ENCODE data around the gene FAM107B. TPM values are rescaled to one million over a fixed set of nuclear protein-coding genes. Genes with fewer than 3 reads are reported as not detected.

FAM107B gene
- total RNA-seq, 1 experiment from 2014 or later, result 158 TPM

DNA sequence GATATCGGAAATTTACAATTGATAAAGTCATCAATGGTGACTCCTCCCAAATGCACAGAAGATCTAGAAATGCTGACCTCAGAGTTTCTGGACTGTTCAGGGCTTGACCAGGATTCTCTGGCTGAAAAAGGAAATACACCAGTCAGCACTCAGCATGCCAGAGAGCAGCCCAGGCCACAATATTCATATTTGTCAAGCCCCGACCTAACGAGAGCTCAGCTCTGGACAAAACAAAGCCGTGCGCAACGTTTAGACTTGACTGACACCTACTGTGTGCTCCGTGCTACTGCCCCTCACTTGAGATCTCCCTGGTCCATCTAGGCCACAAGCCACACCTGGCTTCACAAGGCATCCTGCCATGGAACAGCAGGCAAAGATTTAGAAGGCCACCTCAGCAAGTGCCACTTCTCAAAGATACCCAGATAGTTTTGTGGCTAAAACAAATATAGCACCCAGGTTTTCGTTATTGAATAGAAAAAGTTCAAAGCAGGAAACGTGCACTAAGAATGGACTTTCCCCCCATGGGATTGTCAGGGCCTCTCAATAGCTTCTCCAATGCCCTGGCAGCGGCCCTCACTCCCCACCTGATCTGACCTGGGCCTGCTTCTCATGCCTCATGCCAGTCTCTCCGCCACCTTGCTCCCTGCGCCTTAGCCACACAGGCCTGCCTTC is 218.3 kb downstream of the FAM107B start:
- Histone ChIP-seq H3K4me2 (ENCODE audit: low read depth, low read length, poor library complexity, severe bottlenecking) (peak overlapping the region; percentile 60), H3K9ac (ENCODE audit: low read length) (peak overlapping the region; percentile 32), H3K4me1 (ENCODE audit: low read length) (peaks cover 59% of the 10 kb centered on the region), H2AFZ (ENCODE audit: low read length) (no peak overlapping the region), H3K9me3 (ENCODE audit: low read length) (no peaks in the 10 kb centered on the region), H3K27ac (ENCODE audit: low read length) (peak overlapping the region; percentile 60), H4K20me1 (ENCODE audit: insufficient read depth, low read depth, low read length) (no peaks in the 10 kb centered on the region), H3K9me2 (replicated peaks; ENCODE audit: insufficient read depth, low read length) (no peaks in the 10 kb centered on the region), H3K27me3 (ENCODE audit: low read length) (no peaks in the 10 kb centered on the region), H3K79me2 (ENCODE audit: low read length) (peaks cover 100% of the 10 kb centered on the region), H3K4me3 (ENCODE audit: low read length) (peak overlapping the region; percentile 36; the same call in 1 of the 2 replicates), H3K36me3 (ENCODE audit: insufficient read depth, low read length) (peaks cover 14% of the 10 kb centered on the region; the same call in 1 of the 2 replicates)
- DNase-seq, result peak; percentile 79

DNA sequence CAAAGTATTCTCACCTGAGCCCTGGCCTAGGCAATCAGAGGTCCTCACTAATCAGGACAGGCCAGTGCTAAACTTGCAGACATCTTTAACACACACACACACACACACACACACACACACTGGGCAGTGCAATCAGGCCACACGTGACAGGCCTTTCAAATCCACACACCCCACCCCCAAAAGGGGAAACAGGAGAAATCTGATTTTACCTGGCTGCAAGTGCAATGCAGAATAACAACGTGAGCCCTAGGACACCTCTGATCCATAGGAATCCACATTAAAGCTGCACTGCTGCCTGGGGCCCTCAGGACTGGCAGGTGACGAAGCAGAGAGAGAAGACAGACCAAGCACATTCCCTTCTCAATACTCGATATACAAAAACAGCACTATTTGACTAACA is 218.9 kb downstream of the FAM107B start:
- Histone ChIP-seq H4K20me1 (ENCODE audit: insufficient read depth, low read depth, low read length) (no peaks in the 10 kb centered on the region), H2AFZ (ENCODE audit: low read length) (no peak overlapping the region), H3K9me2 (replicated peaks; ENCODE audit: insufficient read depth, low read length) (no peaks in the 10 kb centered on the region), H3K4me1 (ENCODE audit: low read length) (peaks cover 55% of the 10 kb centered on the region), H3K4me3 (ENCODE audit: low read length) (peak overlapping the region; percentile 36; the same call in 1 of the 2 replicates), H3K36me3 (ENCODE audit: insufficient read depth, low read length) (peaks cover 14% of the 10 kb centered on the region; the same call in 1 of the 2 replicates), H3K9ac (ENCODE audit: low read length) (peak overlapping the region; percentile 32), H3K79me2 (ENCODE audit: low read length) (peaks cover 99% of the 10 kb centered on the region), H3K27me3 (ENCODE audit: low read length) (no peaks in the 10 kb centered on the region), H3K27ac (ENCODE audit: low read length) (peak overlapping the region; percentile 60), H3K4me2 (ENCODE audit: low read depth, low read length, poor library complexity, severe bottlenecking) (peak overlapping the region; percentile 60), H3K9me3 (ENCODE audit: low read length) (no peaks in the 10 kb centered on the region)
- peak; percentile 68 for DNase-seq

DNA sequence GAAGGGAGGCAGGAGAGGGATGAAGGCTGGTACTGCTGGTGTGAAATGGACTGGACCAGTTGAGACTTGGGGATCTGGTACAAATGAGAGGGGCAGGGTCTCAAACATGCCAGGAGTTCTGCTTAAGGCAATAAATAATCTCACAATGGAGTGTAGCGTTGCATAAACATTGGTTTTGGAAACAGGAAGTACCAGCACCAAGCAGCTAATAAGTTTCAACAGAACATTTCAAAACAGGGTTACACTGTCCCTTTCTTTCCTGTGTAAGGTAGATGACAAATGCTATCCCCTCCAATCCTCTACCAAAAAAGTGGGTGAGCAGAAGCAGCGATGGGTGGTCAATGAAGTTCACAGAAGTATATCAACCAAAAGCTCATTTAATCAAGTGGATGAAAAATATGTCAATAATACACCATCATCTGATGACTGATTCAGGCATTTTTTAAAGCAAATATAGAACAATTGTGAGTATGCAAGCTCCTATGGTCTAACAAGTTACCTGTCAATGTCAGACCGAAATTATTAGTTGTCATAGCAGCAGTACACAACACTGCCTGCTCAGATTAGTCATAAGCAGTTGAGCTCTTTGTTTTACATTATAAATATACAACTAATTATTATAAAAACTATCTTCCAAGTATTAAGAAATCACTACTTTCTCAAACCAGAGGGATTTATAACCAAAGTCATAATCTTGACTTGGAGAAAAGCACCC is 220.0 kb downstream of the FAM107B start:
- Histone ChIP-seq H3K4me3 (ENCODE audit: low read length) (no peak overlapping the region), H3K9me2 (replicated peaks; ENCODE audit: insufficient read depth, low read length) (no peaks in the 10 kb centered on the region), H2AFZ (ENCODE audit: low read length) (no peak overlapping the region), H3K4me1 (ENCODE audit: low read length) (peaks cover 55% of the 10 kb centered on the region), H4K20me1 (ENCODE audit: insufficient read depth, low read depth, low read length) (no peaks in the 10 kb centered on the region), H3K79me2 (ENCODE audit: low read length) (peaks cover 99% of the 10 kb centered on the region), H3K4me2 (ENCODE audit: low read depth, low read length, poor library complexity, severe bottlenecking) (peak overlapping the region; percentile 60), H3K27me3 (ENCODE audit: low read length) (no peaks in the 10 kb centered on the region), H3K9me3 (ENCODE audit: low read length) (no peaks in the 10 kb centered on the region), H3K36me3 (ENCODE audit: insufficient read depth, low read length) (peaks cover 14% of the 10 kb centered on the region; the same call in 1 of the 2 replicates), H3K9ac (ENCODE audit: low read length) (no peak overlapping the region), H3K27ac (ENCODE audit: low read length) (peak overlapping the region; percentile 60)
- DNase-seq, result peak; percentile 61

DNA sequence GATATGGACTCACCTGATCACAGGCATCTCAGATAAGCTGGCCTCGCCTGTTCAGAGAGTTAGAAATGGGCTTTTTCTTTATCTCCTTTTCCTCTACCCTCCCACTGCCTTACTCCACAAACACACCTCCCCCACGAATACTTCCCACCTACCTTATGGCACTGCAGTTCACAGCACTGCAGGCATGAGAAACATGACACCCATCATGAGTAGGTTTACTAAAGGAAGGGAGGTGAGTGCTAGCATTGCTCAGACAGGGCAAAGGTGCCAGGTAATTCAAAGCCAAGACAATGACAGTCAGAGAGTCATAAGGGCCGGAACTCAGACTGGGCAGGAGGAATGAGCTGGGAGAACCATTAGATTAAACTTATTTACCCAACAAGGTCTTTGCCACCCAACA is 220.6 kb downstream of the FAM107B start:
- Histone ChIP-seq H3K9me3 (ENCODE audit: low read length) (no peaks in the 10 kb centered on the region), H3K36me3 (ENCODE audit: insufficient read depth, low read length) (peaks cover 14% of the 10 kb centered on the region; the same call in 1 of the 2 replicates), H3K9ac (ENCODE audit: low read length) (no peak overlapping the region), H3K4me1 (ENCODE audit: low read length) (peaks cover 52% of the 10 kb centered on the region), H4K20me1 (ENCODE audit: insufficient read depth, low read depth, low read length) (no peaks in the 10 kb centered on the region), H3K9me2 (replicated peaks; ENCODE audit: insufficient read depth, low read length) (no peaks in the 10 kb centered on the region), H3K27ac (ENCODE audit: low read length) (peak overlapping the region; percentile 60), H3K4me2 (ENCODE audit: low read depth, low read length, poor library complexity, severe bottlenecking) (peak overlapping the region; percentile 60), H3K27me3 (ENCODE audit: low read length) (no peaks in the 10 kb centered on the region), H2AFZ (ENCODE audit: low read length) (no peak overlapping the region), H3K79me2 (ENCODE audit: low read length) (peaks cover 99% of the 10 kb centered on the region), H3K4me3 (ENCODE audit: low read length) (no peak overlapping the region)
- no peak for DNase-seq

DNA sequence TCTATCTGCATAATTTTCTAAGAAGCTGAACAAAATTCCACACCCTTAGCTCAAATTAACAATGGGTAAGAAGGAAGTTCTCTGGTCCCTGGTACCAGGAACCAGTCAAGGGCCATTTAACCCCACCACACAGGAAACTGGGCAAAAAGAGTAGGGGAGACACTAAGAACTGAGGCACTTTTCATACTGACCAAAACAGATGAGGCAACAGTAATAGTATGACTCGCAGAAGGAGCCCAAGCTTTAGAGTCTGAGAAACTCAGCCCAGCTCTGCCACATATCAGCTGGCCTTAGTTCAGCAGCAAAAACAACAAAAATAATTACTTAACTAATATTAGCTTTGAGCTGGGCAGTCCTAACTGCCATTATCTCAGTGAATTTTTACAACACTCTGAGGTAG is 221.2 kb downstream of the FAM107B start:
- peaks cover 45% of the 10 kb centered on the region for H3K4me1 ChIP-seq (ENCODE audit: low read length)
- no peak overlapping the region for H3K27ac ChIP-seq (ENCODE audit: low read length)
- H3K36me3 ChIP-seq (ENCODE audit: insufficient read depth, low read length), result peaks cover 14% of the 10 kb centered on the region; the same call in 1 of the 2 replicates
- no peak for DNase-seq
- no peaks in the 10 kb centered on the region for H3K9me3 ChIP-seq (ENCODE audit: low read length)
- no peaks in the 10 kb centered on the region for H3K27me3 ChIP-seq (ENCODE audit: low read length)
- H4K20me1 ChIP-seq (ENCODE audit: insufficient read depth, low read depth, low read length), result no peaks in the 10 kb centered on the region
- H2AFZ ChIP-seq (ENCODE audit: low read length), result no peak overlapping the region
- peaks cover 99% of the 10 kb centered on the region for H3K79me2 ChIP-seq (ENCODE audit: low read length)
- H3K9ac ChIP-seq (ENCODE audit: low read length), result no peak overlapping the region
- H3K4me3 ChIP-seq (ENCODE audit: low read length), result no peak overlapping the region
- no peaks in the 10 kb centered on the region for H3K9me2 ChIP-seq (replicated peaks; ENCODE audit: insufficient read depth, low read length)
- no peak overlapping the region for H3K4me2 ChIP-seq (ENCODE audit: low read depth, low read length, poor library complexity, severe bottlenecking)

DNA sequence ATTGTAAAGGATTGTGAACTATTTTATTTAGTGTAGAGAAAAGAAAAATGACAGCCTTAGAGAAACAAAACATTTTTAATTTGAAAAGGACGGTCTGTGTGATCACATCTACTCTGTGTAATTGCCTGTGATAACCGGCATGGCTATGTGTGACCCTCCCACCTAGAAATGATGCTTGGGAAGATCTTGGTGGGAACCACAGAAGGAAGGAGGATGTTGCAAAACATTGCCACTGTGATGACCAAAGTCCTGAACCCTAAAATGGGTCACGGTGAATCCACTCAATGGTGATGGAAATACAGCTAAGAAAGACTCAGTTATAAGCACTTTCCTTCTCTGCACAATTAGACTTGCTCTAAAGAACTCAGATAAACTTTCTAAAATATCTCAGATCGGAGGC is 222.7 kb downstream of the FAM107B start:
- no peak overlapping the region for H3K4me2 ChIP-seq (ENCODE audit: low read depth, low read length, poor library complexity, severe bottlenecking)
- H3K4me3 ChIP-seq (ENCODE audit: low read length), result no peak overlapping the region
- H3K4me1 ChIP-seq (ENCODE audit: low read length), result peaks cover 36% of the 10 kb centered on the region
- no peaks in the 10 kb centered on the region for H4K20me1 ChIP-seq (ENCODE audit: insufficient read depth, low read depth, low read length)
- no peaks in the 10 kb centered on the region for H3K27me3 ChIP-seq (ENCODE audit: low read length)
- peaks cover 97% of the 10 kb centered on the region for H3K79me2 ChIP-seq (ENCODE audit: low read length)
- H3K36me3 ChIP-seq (ENCODE audit: insufficient read depth, low read length), result peaks cover 14% of the 10 kb centered on the region; the same call in 1 of the 2 replicates
- H3K9me2 ChIP-seq (replicated peaks; ENCODE audit: insufficient read depth, low read length), result no peaks in the 10 kb centered on the region
- H2AFZ ChIP-seq (ENCODE audit: low read length), result no peak overlapping the region
- DNase-seq, result no peak
- no peak overlapping the region for H3K9ac ChIP-seq (ENCODE audit: low read length)
- no peaks in the 10 kb centered on the region for H3K9me3 ChIP-seq (ENCODE audit: low read length)
- H3K27ac ChIP-seq (ENCODE audit: low read length), result no peak overlapping the region

DNA sequence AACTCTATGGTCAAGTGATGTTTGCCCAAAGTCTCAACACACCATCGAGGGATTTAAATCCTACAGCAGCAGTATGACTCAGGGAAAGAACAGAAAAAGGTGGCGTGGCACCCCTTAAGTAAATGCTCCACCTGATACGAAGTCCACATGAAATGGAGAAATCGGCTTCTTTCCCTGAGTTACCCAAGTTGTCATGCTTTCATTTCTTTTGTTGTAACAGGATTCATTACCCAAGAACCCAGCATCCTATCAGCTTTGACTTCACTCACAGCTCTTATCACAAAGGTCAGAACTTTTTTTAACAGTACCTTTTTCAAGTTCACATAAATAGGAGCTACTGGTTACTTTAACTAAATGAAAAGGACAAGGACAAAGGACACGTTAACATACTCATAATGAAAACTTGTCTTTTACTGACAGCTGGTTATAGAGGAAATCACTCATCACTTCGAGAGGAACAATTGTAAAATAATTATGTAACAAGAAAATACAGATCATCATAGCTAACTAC is 224.2 kb downstream of the FAM107B start:
- Histone ChIP-seq H3K79me2 (ENCODE audit: low read length) (peaks cover 97% of the 10 kb centered on the region), H3K4me2 (ENCODE audit: low read depth, low read length, poor library complexity, severe bottlenecking) (no peak overlapping the region), H3K4me3 (ENCODE audit: low read length) (no peak overlapping the region), H2AFZ (ENCODE audit: low read length) (no peak overlapping the region), H3K36me3 (ENCODE audit: insufficient read depth, low read length) (peaks cover 14% of the 10 kb centered on the region; the same call in 1 of the 2 replicates), H3K9me3 (ENCODE audit: low read length) (no peaks in the 10 kb centered on the region), H4K20me1 (ENCODE audit: insufficient read depth, low read depth, low read length) (no peaks in the 10 kb centered on the region), H3K9ac (ENCODE audit: low read length) (no peak overlapping the region), H3K27me3 (ENCODE audit: low read length) (no peaks in the 10 kb centered on the region), H3K9me2 (replicated peaks; ENCODE audit: insufficient read depth, low read length) (no peaks in the 10 kb centered on the region), H3K4me1 (ENCODE audit: low read length) (peaks cover 36% of the 10 kb centered on the region), H3K27ac (ENCODE audit: low read length) (no peak overlapping the region)
- no peak for DNase-seq

DNA sequence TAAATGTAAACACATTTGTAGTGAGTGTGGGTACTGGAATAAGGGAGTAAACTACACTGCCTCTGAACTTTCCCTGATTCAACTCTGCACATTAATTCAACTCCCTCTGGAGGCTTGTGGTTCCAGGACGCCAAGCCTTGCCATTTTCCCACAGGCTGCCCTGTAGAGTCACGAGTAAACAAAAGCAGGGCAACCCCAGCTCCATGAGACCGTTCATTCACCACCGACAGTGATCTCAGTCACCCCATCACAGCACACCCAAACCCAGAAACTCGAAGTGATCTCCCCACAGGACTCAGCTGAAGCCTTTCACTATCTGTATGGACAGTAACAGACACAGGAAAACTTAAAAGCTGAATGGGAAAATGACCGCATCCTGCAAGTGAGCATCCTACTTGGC is 225.2 kb downstream of the FAM107B start:
- Histone ChIP-seq H3K9ac (ENCODE audit: low read length) (no peak overlapping the region), H3K9me2 (replicated peaks; ENCODE audit: insufficient read depth, low read length) (no peaks in the 10 kb centered on the region), H3K4me2 (ENCODE audit: low read depth, low read length, poor library complexity, severe bottlenecking) (no peak overlapping the region), H3K4me1 (ENCODE audit: low read length) (peaks cover 36% of the 10 kb centered on the region), H3K27me3 (ENCODE audit: low read length) (no peaks in the 10 kb centered on the region), H3K27ac (ENCODE audit: low read length) (no peak overlapping the region), H2AFZ (ENCODE audit: low read length) (no peak overlapping the region), H3K4me3 (ENCODE audit: low read length) (no peak overlapping the region), H3K79me2 (ENCODE audit: low read length) (peaks cover 97% of the 10 kb centered on the region), H4K20me1 (ENCODE audit: insufficient read depth, low read depth, low read length) (no peaks in the 10 kb centered on the region), H3K36me3 (ENCODE audit: insufficient read depth, low read length) (peaks cover 14% of the 10 kb centered on the region; the same call in 1 of the 2 replicates), H3K9me3 (ENCODE audit: low read length) (no peaks in the 10 kb centered on the region)
- no peak for DNase-seq

All from Karpas-422 (cell line).